Tracheal epithelial cell (primary cell): Measurements from ENCODE around the gene VCX3A. TPM values are rescaled to one million over a fixed set of nuclear protein-coding genes. Genes with fewer than 3 reads are reported as not detected.

Experiments used
- total RNA-seq: library from RNA; depleted of rRNA; stranded (reverse); fragments of >200 nt; gene quantifications from 2 replicates; pipeline ENCODE4 v1.2.1, GENCODE V29; 2014

Gene VCX3A
- not detected in 2 replicates for total RNA-seq

GRCh38 chrX:6535018-6535417, at the start of gene VCX3A:
Gene VCX3A (minus strand): TSS chrX:6535118. CDS start chrX:6534497, 621 bp downstream.

